Astrocyte of the cerebellum (primary cell): Measurements from ENCODE around the gene LDLRAD2.

Source experiments
- DNase-seq: peaks from one replicate; pipeline ENCODE4 v3.0.0-alpha.2; 2011; ENCODE audit warnings: low read depth
- H3K4me3 ChIP-seq: 2 replicates; pipeline ENCODE4 v1.5.1; 2011; ENCODE audit warnings: mild to moderate bottlenecking, low read depth, low read length, moderate library complexity
- CTCF ChIP-seq: IDR thresholded peaks from 2 replicates; pipeline ENCODE4 v1.5.1; 2012; ENCODE audit warnings: low read length, low read depth, moderate library complexity, mild to moderate bottlenecking; ENCODE audit errors: missing control alignments
- in situ Hi-C: cut with HindIII; loops from 2 replicates; pipeline ENCODE4 v1.10.0; 2017; ENCODE audit warnings: low sequenced_read_pairs

The LDLRAD2 gene

DNA sequence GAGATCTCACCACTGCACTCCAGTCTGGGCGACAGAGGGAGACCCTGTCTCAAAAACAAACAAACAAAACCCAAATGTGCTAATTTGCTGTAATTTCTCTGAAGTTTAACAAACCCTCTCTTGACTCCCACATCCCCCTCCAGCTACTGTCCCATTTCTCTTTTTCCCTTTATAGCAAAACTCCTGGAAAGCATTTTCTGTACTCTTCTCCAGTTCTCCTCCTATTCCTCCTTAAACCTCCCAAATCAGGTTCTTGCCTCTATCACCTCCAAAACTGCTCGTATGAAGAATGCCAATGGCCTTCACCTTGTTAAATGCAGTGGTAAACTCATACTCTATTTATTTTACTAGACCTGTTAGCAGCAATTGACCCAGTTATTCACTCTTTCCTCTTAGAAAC is 25.4 kb upstream of the LDLRAD2 start:
- no peak for DNase-seq
- in situ Hi-C loops = no loop called here
- no peak overlapping the region for H3K4me3 ChIP-seq
- no peak for TF ChIP-seq CTCF

DNA sequence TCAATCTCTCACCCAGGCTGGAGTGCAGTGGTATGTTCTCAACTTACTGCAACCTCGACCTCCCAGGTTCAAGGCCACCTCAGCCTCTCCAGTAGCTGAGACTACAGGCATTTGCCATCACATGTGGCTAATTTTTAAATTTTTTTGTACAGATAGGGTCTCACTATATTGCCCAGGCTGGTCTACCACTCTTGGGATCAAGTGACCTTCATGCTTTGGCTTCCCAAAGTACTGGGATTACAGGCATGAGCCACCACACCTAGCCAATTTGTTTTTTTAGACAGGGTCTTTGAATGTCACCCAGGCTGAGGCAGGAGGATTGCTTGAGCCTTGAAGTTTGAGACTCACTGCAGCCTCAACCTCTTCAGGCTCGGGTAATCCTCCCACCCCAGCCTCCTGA is 19.0 kb upstream of the LDLRAD2 start:
- no peak for DNase-seq
- TF ChIP-seq CTCF = no peak
- in situ Hi-C loops = no loop called here
- H3K4me3 ChIP-seq = no peak overlapping the region

GRCh38 chr1:21794656-21795055 is 17.4 kb upstream of the LDLRAD2 start:
- no peak for TF ChIP-seq CTCF
- in situ Hi-C loops = no loop called here
- no peak overlapping the region for H3K4me3 ChIP-seq
- DNase-seq = no peak

- DNase-seq = no peak
- in situ Hi-C loops = no loop called here
- no peak overlapping the region for H3K4me3 ChIP-seq
- no peak for TF ChIP-seq CTCF
Measured at GRCh38 chr1:21795075-21795474, 17.0 kb upstream of the LDLRAD2 start.

GRCh38 chr1:21799730-21800129 is 12.3 kb upstream of the LDLRAD2 start:
- no peak overlapping the region for H3K4me3 ChIP-seq
- TF ChIP-seq CTCF = no peak
- in situ Hi-C loops = no loop called here
- no peak for DNase-seq

DNA sequence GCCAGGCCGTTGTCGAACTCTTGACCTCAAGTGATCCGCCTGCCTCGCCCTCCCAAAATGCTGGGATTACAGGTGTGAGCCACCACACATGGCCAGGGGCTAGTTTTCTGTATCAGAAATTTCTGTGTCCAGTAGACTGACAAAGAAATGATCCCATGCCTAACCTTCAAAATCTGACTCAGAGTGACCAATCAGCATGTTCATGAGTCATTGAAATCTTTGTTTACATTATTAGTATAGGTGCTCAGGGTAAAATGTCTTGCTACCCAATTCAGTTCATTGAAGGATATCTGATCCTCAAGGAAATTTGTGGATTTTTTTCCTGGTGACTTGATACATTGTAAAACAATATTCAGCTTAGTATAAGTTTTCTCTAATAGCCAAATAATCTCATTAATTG is 11.0 kb upstream of the LDLRAD2 start:
- in situ Hi-C loops = no loop called here

More for the DNA sequence above, 11.0 kb upstream of the LDLRAD2 start:
- no peak overlapping the region for H3K4me3 ChIP-seq
- no peak for TF ChIP-seq CTCF
- no peak for DNase-seq
